SJCRH30 (cell line): ENCODE data around the gene RETSAT. TPM values are rescaled to one million over a fixed set of nuclear protein-coding genes. Genes with fewer than 3 reads are reported as not detected.
A peak's percentile ranks its signal among the peaks of the same experiment; 100 is the strongest.
"Not testable (repeated sequence)": the region's sequence is repeated elsewhere in the genome, so short reads cannot be mapped to it uniquely, and the experiment has no call there.

Source experiments
- DNase-seq, 2 experiments: peaks; one replicate each; pipeline ENCODE4 v3.0.0-alpha.2; 2015 to 2020
- H3K27ac ChIP-seq: fragments of 250-450 bp; sonication (Bioruptor Pico); 2 replicates; pipeline ENCODE4 v1.5.1; 2020; ENCODE audit warnings: mild to moderate bottlenecking, moderate library complexity
- H3K27me3 ChIP-seq: fragments of 250-450 bp; sonication (Bioruptor Pico); 2 replicates; pipeline ENCODE4 v1.5.1; 2020; ENCODE audit warnings: mild to moderate bottlenecking, moderate library complexity
- H3K36me3 ChIP-seq: fragments of 250-450 bp; sonication (Bioruptor Pico); 2 replicates; pipeline ENCODE4 v1.5.1; 2020; ENCODE audit warnings: mild to moderate bottlenecking, moderate library complexity
- H3K4me1 ChIP-seq: fragments of 250-450 bp; sonication (Bioruptor Pico); 2 replicates; pipeline ENCODE4 v1.5.1; 2020; ENCODE audit warnings: mild to moderate bottlenecking, moderate library complexity
- H3K4me3 ChIP-seq: fragments of 250-450 bp; sonication (Bioruptor Pico); 2 replicates; pipeline ENCODE4 v1.5.1; 2020; ENCODE audit warnings: mild to moderate bottlenecking, moderate library complexity
- H3K9me3 ChIP-seq: fragments of 250-450 bp; sonication (Bioruptor Pico); replicated peaks from 2 replicates; pipeline ENCODE4 v1.5.1; 2020; ENCODE audit warnings: mild to moderate bottlenecking, moderate library complexity
- total RNA-seq: library from RNA; depleted of rRNA; stranded (reverse); fragments of >200 nt; shearing (Covaris generic); gene quantifications from 2 replicates; pipeline ENCODE4 v1.2.3, GENCODE V29; 2014

The RETSAT gene
- total RNA-seq, 1 experiment from 2014 or later, result 11.0 TPM

DNA sequence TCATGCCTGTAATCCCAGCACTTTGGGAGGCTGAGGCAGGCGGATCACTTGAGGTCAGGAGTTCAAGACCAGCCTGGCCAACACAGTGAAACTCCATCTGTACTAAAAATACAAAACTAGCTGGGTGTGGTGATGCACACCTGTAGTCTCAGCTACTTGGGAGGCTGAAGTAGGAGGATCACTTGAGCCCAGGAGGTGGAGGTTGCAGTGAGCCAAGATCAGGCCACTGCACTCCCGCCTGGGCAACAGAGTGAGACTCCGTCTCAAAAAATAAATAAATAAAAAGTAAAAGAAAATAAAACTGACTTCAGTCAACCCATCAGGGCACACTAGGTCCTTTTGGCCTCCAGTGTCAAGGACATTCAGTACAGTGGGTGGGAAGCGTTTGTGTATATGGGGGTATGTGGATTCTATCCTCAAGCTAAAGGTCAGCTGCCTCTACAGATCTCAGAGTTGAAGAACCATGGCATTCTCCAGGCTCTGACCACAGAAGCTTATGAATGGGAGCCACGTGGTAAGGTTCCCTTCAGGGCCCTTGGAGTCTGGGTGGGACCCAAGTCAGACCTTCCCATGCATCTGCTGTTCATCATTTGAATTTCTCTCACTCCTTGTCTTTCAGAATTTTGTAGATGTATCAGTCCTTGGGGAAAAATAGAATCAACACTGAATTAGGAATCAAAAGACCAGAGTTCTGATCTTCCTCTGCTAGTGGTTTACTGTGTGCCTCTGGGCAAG is 8.5 kb upstream of the RETSAT start:
- not testable (repeated sequence) for H3K36me3 ChIP-seq, H3K4me3 ChIP-seq, DNase-seq, H3K27me3 ChIP-seq, H3K4me1 ChIP-seq, H3K9me3 ChIP-seq, H3K27ac ChIP-seq

DNA sequence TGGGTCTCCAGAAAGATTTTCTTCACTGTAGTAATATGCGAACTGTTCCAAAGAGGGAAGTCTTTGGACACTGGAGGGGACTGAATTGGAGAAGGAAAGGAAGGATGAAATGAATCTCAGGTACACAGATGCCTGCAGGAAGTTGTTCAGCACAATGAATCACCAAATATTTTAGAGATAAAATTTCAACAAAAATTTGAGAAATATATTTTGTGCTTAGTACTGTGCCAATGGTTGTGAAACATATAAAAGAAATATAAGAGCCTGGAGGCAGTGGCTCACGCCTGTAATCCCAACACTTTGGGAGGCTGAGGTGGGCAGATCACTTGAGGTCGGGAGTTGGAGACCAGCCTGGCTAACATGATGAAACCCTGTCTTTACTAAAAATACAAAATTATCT is 3.4 kb upstream of the RETSAT start:
- no peaks in the 10 kb centered on the region for H3K9me3 ChIP-seq
- 0 out of 2 replicates have a peak, but pooled peaks cover 6% of the 10 kb centered on the region for H3K36me3 ChIP-seq
- no peak overlapping the region for H3K27ac ChIP-seq
- H3K27me3 ChIP-seq, result no peaks in the 10 kb centered on the region
- H3K4me1 ChIP-seq, result peaks cover 3% of the 10 kb centered on the region; the same call in 1 of the 2 replicates
- no peak for DNase-seq
- no peak overlapping the region for H3K4me3 ChIP-seq

DNA sequence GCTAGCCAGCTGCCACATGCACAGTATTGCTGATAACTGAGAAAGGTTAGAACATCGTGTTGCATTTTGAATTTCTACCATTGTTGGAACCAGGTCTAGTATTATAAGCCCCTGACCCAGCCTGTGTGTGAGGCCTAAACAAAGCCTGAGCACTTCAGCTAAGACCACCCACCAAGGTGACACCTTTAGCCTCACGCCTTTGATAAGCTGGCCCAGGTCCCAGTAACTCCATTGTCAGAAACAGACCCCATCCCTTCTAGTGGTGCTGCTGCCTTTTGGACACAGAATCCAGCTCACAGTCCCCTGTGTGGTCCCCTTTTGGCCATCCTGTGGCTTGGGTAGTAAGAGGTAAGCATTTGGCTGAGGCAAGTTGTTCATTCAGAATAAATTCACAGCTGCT is 1.9 kb upstream of the RETSAT start:
- H3K36me3 ChIP-seq, result 0 out of 2 replicates have a peak, but pooled peaks cover 6% of the 10 kb centered on the region
- no peaks in the 10 kb centered on the region for H3K9me3 ChIP-seq
- peaks cover 3% of the 10 kb centered on the region; the same call in 1 of the 2 replicates for H3K4me1 ChIP-seq
- H3K27me3 ChIP-seq, result no peaks in the 10 kb centered on the region
- no peak overlapping the region for H3K4me3 ChIP-seq
- H3K27ac ChIP-seq, result no peak overlapping the region
- peak in 1 of 2 experiments; percentile 26 for DNase-seq

DNA sequence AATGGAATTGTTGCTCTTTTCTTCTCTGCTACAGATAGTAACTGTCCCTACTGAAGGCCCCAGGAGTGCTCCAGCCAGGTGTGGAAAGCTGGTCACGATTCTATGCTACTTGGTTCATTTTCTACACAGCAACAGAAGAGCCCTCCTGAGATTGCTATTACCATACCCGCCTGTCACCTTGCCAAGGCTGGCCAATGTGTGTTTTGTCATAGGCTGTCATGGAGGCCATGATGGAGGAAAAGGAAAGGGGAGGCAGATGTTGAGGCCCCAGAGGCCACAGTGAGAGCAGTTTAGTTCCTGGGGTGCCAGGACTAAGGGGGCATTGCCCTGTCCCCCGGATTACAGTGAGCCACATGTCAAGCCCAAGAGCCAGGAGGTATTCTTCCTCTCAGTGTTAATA is 1.2 kb upstream of the RETSAT start:
- H3K27ac ChIP-seq, result no peak overlapping the region
- no peaks in the 10 kb centered on the region for H3K9me3 ChIP-seq
- DNase-seq, result no peak
- H3K27me3 ChIP-seq, result no peaks in the 10 kb centered on the region
- 0 out of 2 replicates have a peak, but pooled peaks cover 6% of the 10 kb centered on the region for H3K36me3 ChIP-seq
- peaks cover 3% of the 10 kb centered on the region; the same call in 1 of the 2 replicates for H3K4me1 ChIP-seq
- peak overlapping the region; percentile 81 for H3K4me3 ChIP-seq

DNA sequence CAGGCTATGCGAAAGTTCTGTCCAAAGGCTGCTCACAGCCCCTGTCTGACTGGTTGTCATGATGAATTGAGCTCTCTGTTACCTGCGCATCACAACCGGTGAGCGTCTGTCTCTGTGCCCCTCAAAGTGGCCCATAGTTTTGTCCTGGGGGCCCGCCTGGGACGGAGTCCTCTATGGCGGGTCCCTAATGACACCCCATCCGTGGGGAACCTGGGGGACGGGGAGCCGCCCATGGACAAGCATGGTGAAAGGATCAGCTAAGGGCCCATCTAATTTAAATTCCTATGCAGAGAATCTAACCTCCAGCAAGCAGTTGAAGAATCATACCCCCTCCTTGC is 714 bp upstream of the RETSAT start:
- no peaks in the 10 kb centered on the region for H3K27me3 ChIP-seq
- H3K4me1 ChIP-seq, result peaks cover 3% of the 10 kb centered on the region; the same call in 1 of the 2 replicates
- H3K27ac ChIP-seq, result peak overlapping the region; percentile 49
- DNase-seq, result no peak
- 0 out of 2 replicates have a peak, but pooled peaks cover 6% of the 10 kb centered on the region for H3K36me3 ChIP-seq
- no peaks in the 10 kb centered on the region for H3K9me3 ChIP-seq
- H3K4me3 ChIP-seq, result peak overlapping the region; percentile 81

DNA sequence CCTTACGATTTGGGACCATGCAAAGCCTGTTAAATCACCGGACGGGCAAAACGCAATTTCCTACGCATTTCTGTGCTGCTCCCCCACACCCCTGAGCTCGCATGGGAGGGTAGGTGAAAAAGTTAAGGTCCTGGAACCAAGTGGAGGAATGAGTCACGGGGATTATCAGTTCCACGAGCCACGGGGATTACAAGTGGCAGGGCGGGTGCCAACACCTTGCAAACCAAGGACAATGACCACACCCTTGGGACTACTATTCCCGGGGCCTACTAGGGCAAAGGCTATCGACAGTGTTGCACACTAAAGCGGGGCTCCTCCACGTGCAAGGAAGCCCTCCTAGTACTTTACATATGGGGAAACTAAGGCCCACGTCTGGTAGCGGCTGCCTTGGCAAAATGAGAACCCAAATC is 447 bp downstream of the RETSAT start:
- no peaks in the 10 kb centered on the region for H3K9me3 ChIP-seq

DNA sequence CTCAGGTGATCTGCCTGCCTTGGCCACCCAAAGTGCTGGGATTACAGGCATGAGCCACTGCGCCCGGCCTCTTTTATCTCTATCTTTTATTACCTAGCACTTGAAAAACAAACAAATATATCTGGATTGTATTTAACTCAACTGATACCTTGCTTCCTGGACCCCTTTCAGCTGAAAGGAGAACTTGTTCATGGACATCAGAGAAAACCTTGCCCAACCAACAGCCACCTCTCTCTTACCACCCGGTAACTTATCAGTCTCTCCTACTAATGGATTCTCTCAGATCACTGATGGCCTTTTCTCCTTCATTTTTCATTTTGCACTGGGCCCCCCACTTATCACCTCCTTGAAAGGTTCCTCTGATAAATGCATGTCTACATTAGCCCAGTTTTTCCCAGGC is 6.7 kb downstream of the RETSAT start:
- Histone ChIP-seq H3K4me1 (no peaks in the 10 kb centered on the region), H3K4me3 (no peak overlapping the region), H3K36me3 (peaks cover 22% of the 10 kb centered on the region), H3K9me3 (no peaks in the 10 kb centered on the region), H3K27ac (no peak overlapping the region), H3K27me3 (no peaks in the 10 kb centered on the region)
- DNase-seq, result no peak

More for the DNA sequence above, 447 bp downstream of the RETSAT start:
- H3K27ac ChIP-seq, result peak overlapping the region; percentile 38
- H3K4me3 ChIP-seq, result peak overlapping the region; percentile 81
- H3K4me1 ChIP-seq, result peaks cover 3% of the 10 kb centered on the region; the same call in 1 of the 2 replicates
- peak; percentile 37 to 48 for DNase-seq
- no peaks in the 10 kb centered on the region for H3K27me3 ChIP-seq
- H3K36me3 ChIP-seq, result peaks cover 14% of the 10 kb centered on the region; the same call in 1 of the 2 replicates

DNA sequence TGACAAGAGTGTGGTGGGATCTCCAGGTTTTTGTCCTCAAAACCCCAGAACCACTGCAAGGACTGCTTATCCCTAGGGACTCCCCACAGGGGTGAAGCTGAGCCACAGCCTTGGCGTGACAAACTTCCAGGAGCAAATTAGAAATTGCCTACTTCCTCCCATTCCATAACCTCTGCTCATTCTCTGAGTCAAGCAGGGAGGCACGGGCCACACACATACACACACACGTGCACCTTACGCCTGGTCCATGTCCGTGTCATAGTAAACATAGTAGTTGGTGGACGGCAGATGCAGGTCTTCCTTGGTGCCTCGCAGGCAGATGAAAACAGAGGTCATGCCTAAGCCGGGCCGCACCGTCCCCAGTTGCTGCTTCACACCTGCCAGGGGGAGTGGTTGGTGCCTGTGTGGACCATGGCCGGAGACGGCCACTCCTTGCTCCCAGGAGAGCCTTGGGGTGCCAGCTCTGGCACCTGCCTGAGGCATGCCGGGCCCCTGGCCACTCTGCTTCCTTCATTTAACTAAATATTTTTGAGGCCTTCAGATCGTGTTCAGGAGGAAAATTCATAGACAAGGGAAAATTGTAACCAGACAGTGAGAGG is 9.9 kb downstream of the RETSAT start:
- Histone ChIP-seq H3K27me3 (no peaks in the 10 kb centered on the region), H3K27ac (no peak overlapping the region), H3K4me1 (no peaks in the 10 kb centered on the region), H3K4me3 (no peak overlapping the region), H3K36me3 (peaks cover 17% of the 10 kb centered on the region), H3K9me3 (no peaks in the 10 kb centered on the region)
- no peak for DNase-seq

DNA sequence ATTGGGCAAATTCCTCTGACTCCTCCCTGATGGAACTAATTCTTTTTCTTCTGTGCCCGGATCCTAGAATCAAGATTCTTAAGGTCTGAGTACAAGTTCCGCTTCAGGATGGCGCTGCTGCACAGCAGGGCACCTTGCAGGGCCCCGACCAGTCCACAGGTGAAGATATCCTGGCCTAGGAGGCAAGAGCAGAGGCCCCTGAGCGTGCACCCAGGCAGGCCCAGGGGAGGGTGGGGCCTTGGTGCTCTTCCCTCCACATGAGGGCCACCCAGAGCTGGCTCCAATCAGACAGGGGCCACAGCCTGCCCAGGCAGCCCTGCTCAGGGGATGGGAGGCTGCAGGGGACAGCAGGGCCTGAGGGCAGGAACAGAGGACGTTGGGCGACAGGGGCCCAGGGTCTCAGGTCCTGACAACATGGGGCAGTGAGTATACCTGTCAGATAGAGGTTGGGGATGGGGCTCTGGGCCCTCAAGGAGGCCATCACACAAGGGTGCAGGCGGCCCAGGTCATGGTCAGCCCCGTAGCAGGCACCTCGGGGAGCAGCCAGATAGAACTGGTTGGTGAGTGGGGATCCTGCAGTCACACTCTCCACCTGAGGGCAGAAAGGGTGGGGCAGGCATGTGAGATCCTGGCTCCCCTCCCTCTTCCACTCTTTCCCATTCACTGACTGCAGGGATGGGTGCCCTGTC is 11.0 kb downstream of the RETSAT start:
- not testable (repeated sequence) for H3K27me3 ChIP-seq, DNase-seq, H3K27ac ChIP-seq, H3K4me3 ChIP-seq, H3K9me3 ChIP-seq, H3K36me3 ChIP-seq, H3K4me1 ChIP-seq

DNA sequence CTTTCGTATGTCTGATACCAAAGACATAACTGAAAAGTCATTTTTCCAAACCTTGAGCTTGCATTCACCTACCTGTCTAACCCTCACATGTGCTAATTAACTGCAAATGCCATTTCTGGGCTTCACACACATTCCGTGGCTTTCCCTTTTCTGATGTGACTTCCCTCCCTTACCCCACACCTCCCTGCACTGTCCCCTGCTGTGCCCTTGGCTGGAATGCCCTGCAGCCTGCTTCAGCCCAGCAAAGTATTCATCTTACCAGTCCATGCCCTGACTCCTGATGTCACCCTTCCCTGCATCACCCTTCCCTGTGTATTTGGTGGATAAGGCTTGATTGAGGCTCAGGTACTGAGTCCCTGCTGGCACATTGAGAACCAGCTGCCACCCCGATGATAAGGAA is 12.2 kb downstream of the RETSAT start:
- H3K4me1 ChIP-seq, result no peaks in the 10 kb centered on the region
- DNase-seq, result no peak
- H3K4me3 ChIP-seq, result no peak overlapping the region
- no peak overlapping the region for H3K27ac ChIP-seq
- no peaks in the 10 kb centered on the region for H3K9me3 ChIP-seq
- H3K36me3 ChIP-seq, result peaks cover 5% of the 10 kb centered on the region
- no peaks in the 10 kb centered on the region for H3K27me3 ChIP-seq

DNA sequence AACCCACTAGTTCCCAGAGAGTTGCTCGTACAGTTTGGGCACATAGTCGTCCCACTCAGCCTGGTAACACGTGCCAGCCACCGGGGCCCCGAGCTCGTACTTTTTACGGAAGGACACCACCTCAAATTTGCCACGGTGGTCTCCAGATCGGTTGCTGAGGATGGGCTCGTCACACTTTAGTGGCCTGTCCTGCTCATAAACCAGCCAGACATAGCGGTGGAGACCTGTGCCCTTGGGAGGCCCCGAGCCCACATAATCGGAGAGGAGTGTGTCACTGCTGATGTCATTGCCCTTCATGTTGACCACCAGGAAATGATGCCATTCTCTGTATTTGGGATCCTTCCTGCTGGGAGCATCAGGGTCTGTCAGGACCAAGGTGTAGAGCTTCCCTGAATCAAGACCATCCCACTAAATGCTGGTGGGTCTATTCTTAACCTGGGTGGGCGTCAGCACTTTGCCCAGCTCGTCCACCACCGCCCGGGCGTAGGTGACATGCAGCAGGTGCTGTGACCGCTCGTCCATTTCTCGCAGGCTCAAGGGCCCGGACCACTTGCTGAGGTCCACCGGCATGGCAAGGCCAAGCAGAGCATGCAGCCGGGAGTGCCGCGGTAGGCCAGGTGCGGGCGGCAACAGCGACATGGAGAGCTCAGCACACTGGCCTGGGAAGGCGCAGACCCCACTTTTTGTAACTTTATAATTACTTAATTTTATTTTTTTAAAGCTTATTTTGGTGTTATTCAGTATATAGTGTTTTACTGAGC is 12.9 kb downstream of the RETSAT start:
- Histone ChIP-seq H3K27ac (no peak overlapping the region), H3K36me3 (no peaks in the 10 kb centered on the region), H3K4me3 (no peak overlapping the region), H3K9me3 (no peaks in the 10 kb centered on the region), H3K27me3 (no peaks in the 10 kb centered on the region), H3K4me1 (no peaks in the 10 kb centered on the region)
- no peak for DNase-seq

DNA sequence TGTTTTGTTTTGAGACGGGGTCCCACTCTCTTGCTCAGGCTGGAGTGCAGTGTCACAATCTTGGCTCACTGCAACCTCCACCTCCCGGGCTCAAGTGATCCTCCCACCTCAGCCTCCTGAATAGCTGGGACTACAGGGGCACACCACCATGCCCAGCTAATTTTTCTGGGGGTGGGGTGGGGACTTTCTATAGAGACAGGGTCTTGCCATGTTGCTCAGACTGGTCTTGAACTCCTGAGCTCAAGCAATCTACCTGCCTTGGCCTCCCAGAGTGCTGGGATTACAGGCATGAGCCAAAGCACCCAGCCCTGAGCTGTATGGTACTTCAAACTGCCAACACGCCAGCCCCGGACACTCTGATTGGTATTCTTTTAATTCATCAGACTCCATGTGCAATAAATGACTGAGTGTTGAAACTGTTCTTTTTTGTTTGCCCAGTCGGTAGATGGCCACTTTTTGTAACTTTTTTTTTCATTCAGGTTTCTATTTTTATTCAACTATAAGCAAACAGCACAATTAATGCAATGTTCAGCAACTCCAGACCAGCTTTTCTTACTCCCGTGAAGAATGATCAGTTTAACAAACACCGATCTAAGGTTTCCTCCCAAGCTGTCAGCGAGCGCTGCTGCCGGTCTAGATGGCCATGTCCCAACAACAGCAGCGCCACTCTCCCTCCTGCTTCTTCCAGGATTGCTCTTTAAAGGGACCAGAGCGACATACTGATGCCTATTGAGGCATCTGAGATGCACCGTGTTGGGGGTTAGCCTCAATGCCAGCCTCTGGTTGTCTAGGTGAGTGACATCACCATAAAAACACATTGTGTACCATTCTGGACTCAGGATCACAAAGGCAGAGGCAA is 14.1 kb downstream of the RETSAT start:
- Histone ChIP-seq H3K36me3 (no peaks in the 10 kb centered on the region), H3K9me3 (no peaks in the 10 kb centered on the region), H3K4me1 (no peaks in the 10 kb centered on the region), H3K27me3 (no peaks in the 10 kb centered on the region), H3K27ac (no peak overlapping the region), H3K4me3 (no peak overlapping the region)
- peak in 1 of 2 experiments; percentile 21 for DNase-seq

DNA sequence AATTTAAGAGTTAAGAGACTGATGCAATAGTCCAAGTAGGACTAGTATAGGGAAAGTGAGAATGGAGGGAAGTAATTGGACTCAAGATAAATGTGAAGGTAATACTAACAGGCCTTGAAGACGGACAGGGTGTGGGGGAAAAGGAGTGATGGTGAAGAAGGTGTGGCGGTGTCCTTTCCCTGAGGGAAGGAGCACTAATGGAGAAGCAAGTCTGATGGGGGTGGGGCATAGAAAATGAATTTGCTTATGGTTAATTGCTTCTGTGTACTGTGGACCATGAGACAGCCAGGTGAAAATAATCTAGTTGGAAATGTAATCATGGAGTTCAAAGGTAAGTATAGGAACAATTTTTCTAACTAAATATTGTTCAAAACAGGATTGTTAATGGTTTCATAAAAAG is 19.4 kb downstream of the RETSAT start:
- Histone ChIP-seq H3K4me3 (no peak overlapping the region), H3K9me3 (no peaks in the 10 kb centered on the region), H3K27ac (no peak overlapping the region), H3K27me3 (no peaks in the 10 kb centered on the region), H3K4me1 (no peaks in the 10 kb centered on the region), H3K36me3 (no peaks in the 10 kb centered on the region)
- DNase-seq, result no peak

DNA sequence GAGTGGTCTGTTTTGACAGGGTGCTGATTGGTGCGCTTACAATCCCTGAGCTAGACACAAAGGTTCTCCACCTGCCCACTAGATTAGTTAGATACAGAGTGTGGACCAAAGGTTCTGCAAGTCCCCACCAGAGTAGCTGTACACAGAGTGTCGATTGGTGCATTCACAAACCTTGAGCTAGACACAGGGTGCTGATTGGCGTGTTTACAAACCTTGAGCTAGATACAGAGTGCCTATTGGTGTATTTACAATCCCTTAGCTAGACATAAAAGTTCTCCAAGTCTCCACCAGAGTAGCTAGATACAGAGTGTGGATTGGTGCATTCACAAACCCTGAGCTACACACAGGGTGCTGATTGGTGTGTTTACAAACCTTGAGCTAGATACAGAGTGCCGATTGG is 20.5 kb downstream of the RETSAT start:
- H3K4me1 ChIP-seq, H3K9me3 ChIP-seq: not testable (repeated sequence)

More for the DNA sequence above, 20.5 kb downstream of the RETSAT start:
- not testable (repeated sequence) for H3K36me3 ChIP-seq, H3K27me3 ChIP-seq, DNase-seq, H3K4me3 ChIP-seq, H3K27ac ChIP-seq
